WTC11 (cell line): Measurements from ENCODE around the gene CNN2. TPM values are rescaled to one million over a fixed set of nuclear protein-coding genes. Genes with fewer than 3 reads are reported as not detected.
A peak's percentile ranks its signal among the peaks of the same experiment; 100 is the strongest.

Experiments used
- ATAC-seq: fragments of 200-7000 bp; cut with Tn5 transposase; 2 replicates; pipeline ENCODE4 v1.10.0; 2021; ENCODE audit warnings: mild to moderate bottlenecking, moderate library complexity
- CTCF ChIA-PET: fragments of 300-600 bp; sonication (Branson Sonifier 250); formaldehyde crosslinking; loops from one replicate; lab custom pipeline; 2021; ENCODE audit warnings: antibody characterized with exemption; lab: Charles Lee
- POLR2A ChIA-PET: fragments of 350-600 bp; sonication (Branson Sonifier 250); formaldehyde crosslinking; loops from one replicate; lab custom pipeline; 2021; ENCODE audit warnings: antibody characterized with exemption; lab: Charles Lee
- DNase-seq: peaks from one replicate; pipeline ENCODE4 v3.0.0; 2021; ENCODE audit warnings: low spot score
- H3K27ac Mint-ChIP-seq: 2 replicates; pipeline ENCODE4 v1.8.0; 2021; ENCODE audit warnings: mixed read lengths
- H3K27me3 Mint-ChIP-seq: 2 replicates; pipeline ENCODE4 v1.8.0; 2021; ENCODE audit warnings: low read depth, mild to moderate bottlenecking, moderate library complexity, mixed read lengths
- H3K36me3 Mint-ChIP-seq: 2 replicates; pipeline ENCODE4 v1.8.0; 2021; ENCODE audit warnings: mixed read lengths
- H3K4me1 Mint-ChIP-seq: 2 replicates; pipeline ENCODE4 v1.8.0; 2022; ENCODE audit warnings: mixed read lengths
- H3K4me3 Mint-ChIP-seq: 2 replicates; pipeline ENCODE4 v1.8.0; 2021; ENCODE audit warnings: mild to moderate bottlenecking, moderate library complexity, mixed read lengths
- H3K9me3 Mint-ChIP-seq: 2 replicates; pipeline ENCODE4 v1.8.0; 2021; ENCODE audit warnings: mixed read lengths
- MLX ChIP-seq: sonication (generic); formaldehyde crosslinking; IDR thresholded peaks from 2 replicates; pipeline ENCODE4 v1.8.1; 2023; ENCODE audit warnings: mild to moderate bottlenecking, missing genetic modification reagents, moderate library complexity
- PRDM15 ChIP-seq: sonication (generic); formaldehyde crosslinking; IDR thresholded peaks from 2 replicates; pipeline ENCODE4 v1.8.0; 2022; ENCODE audit warnings: missing genetic modification reagents
- SP1 ChIP-seq: sonication (generic); formaldehyde crosslinking; conservative IDR thresholded peaks from 2 replicates; pipeline ENCODE4 v1.8.1; 2022; ENCODE audit warnings: missing genetic modification reagents
- STAT6 ChIP-seq: sonication (generic); formaldehyde crosslinking; conservative IDR thresholded peaks from 2 replicates; pipeline ENCODE4 v1.8.1; 2023; ENCODE audit warnings: mild to moderate bottlenecking, low read depth, missing genetic modification reagents, moderate library complexity
- TEAD1 ChIP-seq: sonication (generic); formaldehyde crosslinking; IDR thresholded peaks from 2 replicates; pipeline ENCODE4 v1.8.0; 2022; ENCODE audit warnings: mild to moderate bottlenecking, missing genetic modification reagents
- TP53 ChIP-seq: sonication (generic); formaldehyde crosslinking; IDR thresholded peaks from 2 replicates; pipeline ENCODE4 v1.8.1; 2023; ENCODE audit warnings: mild to moderate bottlenecking, missing genetic modification reagents
- ZNF219 ChIP-seq: sonication (generic); formaldehyde crosslinking; IDR thresholded peaks from 2 replicates; pipeline ENCODE4 v1.8.0; 2023; ENCODE audit warnings: missing genetic modification reagents, mild to moderate bottlenecking, borderline replicate concordance
- ZSCAN18 ChIP-seq: fragments of 250-450 bp; sonication (Bioruptor Pico); IDR thresholded peaks from 2 replicates; pipeline ENCODE4 v2.1.2; 2022; ENCODE audit warnings: mild to moderate bottlenecking, moderate library complexity
- total RNA-seq: library from RNA; stranded (reverse); gene quantifications from 3 replicates; pipeline ENCODE4 v1.2.3, GENCODE V29; 2021
- TF ChIP-seq, protein P1 (sequence below): sonication (generic); formaldehyde crosslinking; IDR thresholded peaks from 2 replicates; pipeline ENCODE4 v1.8.0; 2023; ENCODE audit warnings: missing genetic modification reagents

The CNN2 gene
- total RNA-seq, 1 experiment from 2014 or later = 390 TPM

- no peak for TF ChIP-seq MLX
Observed at GRCh38 chr19:1062387-1063029, 36.1 kb downstream of the CNN2 start (continued).

DNA sequence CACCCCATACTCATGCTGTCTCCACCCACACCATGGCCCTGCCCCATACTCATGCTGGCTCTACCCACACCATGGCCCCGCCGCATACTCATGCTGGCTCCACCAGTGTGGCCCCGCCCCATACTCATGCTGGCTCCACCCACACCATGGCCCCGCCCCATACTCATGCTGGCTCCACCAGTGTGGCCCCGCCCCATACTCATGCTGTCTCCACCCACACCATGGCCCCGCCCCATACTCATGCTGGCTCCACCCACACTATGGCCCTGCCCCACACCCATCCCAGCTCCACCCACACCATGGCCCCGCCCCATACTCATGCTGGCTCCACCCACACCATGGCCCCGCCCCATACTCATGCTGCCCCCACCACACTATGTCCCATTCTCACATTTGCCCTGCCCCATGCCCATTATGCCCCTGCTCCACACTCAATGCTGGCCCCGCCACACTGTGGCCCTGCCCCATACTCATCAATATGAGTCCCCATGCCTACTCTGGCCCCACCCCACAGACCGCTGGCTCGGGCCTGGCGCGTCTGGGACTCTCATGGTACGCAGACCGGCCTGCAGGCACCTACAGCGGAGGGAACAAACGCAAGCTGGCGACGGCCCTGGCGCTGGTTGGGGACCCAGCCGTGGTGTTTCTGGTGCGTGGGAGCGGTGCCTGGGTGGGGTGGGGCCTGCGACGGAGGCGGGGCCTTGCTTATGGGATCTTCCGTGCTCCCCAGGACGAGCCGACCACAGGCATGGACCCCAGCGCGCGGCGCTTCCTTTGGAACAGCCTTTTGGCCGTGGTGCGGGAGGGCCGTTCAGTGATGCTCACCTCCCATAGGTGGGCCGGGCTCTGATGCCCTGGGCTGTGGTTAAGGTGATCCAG lies 36.9 kb downstream of the CNN2 start:
- DNase-seq (peak; percentile 83), ATAC-seq (no peak)
- POLR2A ChIA-PET = interaction anchor here (1.9 to 2.1 kb wide), 2 partner anchors 36 to 206 kb away, joined by 6 to 9 read pairs; partner anchors contain the start of genes CIRBP and CNN2
- no peak for TF ChIP-seq ZSCAN18 (CRISPR knock-in tag)
- Mint-ChIP-seq H3K27ac (no peak overlapping the region; the same call in 1 of the 2 replicates), H3K9me3 (peaks cover 7% of the 10 kb centered on the region; the same call in 1 of the 2 replicates), H3K36me3 (peaks cover 11% of the 10 kb centered on the region), H3K4me1 (peaks cover 15% of the 10 kb centered on the region), H3K4me3 (peak overlapping the region; percentile 65), H3K27me3 (peaks cover 19% of the 10 kb centered on the region)
- CTCF ChIA-PET = interaction anchor here (1.2 to 7.5 kb wide), 4 partner anchors 18 to 151 kb away, joined by 4 to 109 read pairs (median 16); partner anchors contain the start of gene ABCA7

- H3K4me3 Mint-ChIP-seq = peak overlapping the region; percentile 65
- 0 out of 2 replicates have a peak, but pooled peaks cover 4% of the 10 kb centered on the region for H3K9me3 Mint-ChIP-seq
- DNase-seq (peak; percentile 74), ATAC-seq (peak; percentile 48)
- H3K27ac Mint-ChIP-seq = no peak overlapping the region; the same call in 1 of the 2 replicates
- TF ChIP-seq ZNF219 (CRISPR knock-in tag) = no peak
- POLR2A ChIA-PET = interaction anchor here (0.5 to 2.1 kb wide), 8 partner anchors 12 to 276 kb away, joined by 3 to 9 read pairs (median 4); partner anchors contain the start of genes CIRBP and CNN2
- CTCF ChIA-PET = interaction anchor here (0.6 to 7.5 kb wide), 29 partner anchors 8 to 205 kb away, joined by 3 to 109 read pairs (median 6); partner anchors contain the start of genes ABCA7, ATP5F1D, CIRBP and CNN2
- H3K27me3 Mint-ChIP-seq = peaks cover 26% of the 10 kb centered on the region
- H3K36me3 Mint-ChIP-seq = peaks cover 7% of the 10 kb centered on the region
- H3K4me1 Mint-ChIP-seq = peaks cover 17% of the 10 kb centered on the region
Observed at GRCh38 chr19:1063909-1064660, 37.7 kb downstream of the CNN2 start.

DNA sequence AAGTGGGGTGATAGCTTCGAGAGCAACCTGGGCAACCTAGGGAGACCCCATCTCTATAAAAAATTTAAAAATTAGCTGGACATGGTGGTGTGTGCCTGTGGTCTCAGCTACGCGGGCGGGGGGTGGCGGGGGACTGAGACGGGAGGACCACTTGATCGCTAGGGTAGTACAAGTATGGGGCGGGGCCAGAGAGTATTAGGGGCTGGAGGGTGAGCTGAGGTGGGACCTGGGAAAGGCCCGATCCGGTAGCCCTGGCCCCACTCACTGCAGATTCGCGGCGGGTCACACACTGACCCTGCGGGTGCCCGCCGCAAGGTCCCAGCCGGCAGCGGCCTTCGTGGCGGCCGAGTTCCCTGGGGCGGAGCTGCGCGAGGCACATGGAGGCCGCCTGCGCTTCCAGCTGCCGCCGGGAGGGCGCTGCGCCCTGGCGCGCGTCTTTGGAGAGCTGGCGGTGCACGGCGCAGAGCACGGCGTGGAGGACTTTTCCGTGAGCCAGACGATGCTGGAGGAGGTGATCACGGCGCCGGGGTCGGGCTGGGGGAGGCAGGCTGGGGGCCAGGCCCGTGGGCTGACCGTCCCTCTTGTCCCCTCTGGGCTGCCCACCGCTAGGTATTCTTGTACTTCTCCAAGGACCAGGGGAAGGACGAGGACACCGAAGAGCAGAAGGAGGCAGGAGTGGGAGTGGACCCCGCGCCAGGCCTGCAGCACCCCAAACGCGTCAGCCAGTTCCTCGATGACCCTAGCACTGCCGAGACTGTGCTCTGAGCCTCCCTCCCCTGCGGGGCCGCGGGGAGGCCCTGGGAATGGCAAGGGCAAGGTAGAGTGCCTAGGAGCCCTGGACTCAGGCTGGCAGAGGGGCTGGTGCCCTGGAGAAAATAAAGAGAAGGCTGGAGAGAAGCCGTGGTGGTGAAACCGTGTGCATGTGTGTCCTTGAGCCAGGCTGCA lies 38.5 kb downstream of the CNN2 start:
- H3K27ac Mint-ChIP-seq = no peak overlapping the region; the same call in 1 of the 2 replicates
- TF ChIP-seq PRDM15 (CRISPR knock-in tag) = no peak; the same call in 1 of the 2 replicates
- TF ChIP-seq SP1 = peak; percentile 77; the same call in 1 of the 2 replicates
- TF ChIP-seq TEAD1 (CRISPR knock-in tag) = peak; percentile 85
- TF ChIP-seq STAT6 (CRISPR knock-in tag) = peak; percentile 31; the same call in 1 of the 2 replicates
- peak; percentile 89 for TF ChIP-seq TP53 (CRISPR knock-in tag)
- TF ChIP-seq, protein P1, sequence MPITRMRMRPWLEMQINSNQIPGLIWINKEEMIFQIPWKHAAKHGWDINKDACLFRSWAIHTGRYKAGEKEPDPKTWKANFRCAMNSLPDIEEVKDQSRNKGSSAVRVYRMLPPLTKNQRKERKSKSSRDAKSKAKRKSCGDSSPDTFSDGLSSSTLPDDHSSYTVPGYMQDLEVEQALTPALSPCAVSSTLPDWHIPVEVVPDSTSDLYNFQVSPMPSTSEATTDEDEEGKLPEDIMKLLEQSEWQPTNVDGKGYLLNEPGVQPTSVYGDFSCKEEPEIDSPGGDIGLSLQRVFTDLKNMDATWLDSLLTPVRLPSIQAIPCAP (CRISPR knock-in tag) = peak; percentile 70; the same call in 1 of the 2 replicates

More for the DNA sequence above, 38.5 kb downstream of the CNN2 start:
- peaks cover 26% of the 10 kb centered on the region for H3K27me3 Mint-ChIP-seq
- H3K4me3 Mint-ChIP-seq = peak overlapping the region; percentile 65
- H3K36me3 Mint-ChIP-seq = no peaks in the 10 kb centered on the region
- ChIA-PET CTCF (interaction anchor here (0.6 to 7.5 kb wide), 30 partner anchors 9 to 204 kb away, joined by 3 to 109 read pairs (median 6); partner anchors contain the start of genes ABCA7, ATP5F1D, CIRBP and CNN2), POLR2A (interaction anchor here (0.5 to 2.1 kb wide), 12 partner anchors 11 to 275 kb away, joined by 3 to 9 read pairs (median 4); partner anchors contain the start of genes ABCA7, CIRBP and CNN2)
- no peaks in the 10 kb centered on the region for H3K9me3 Mint-ChIP-seq
- ATAC-seq = peak; percentile 61
- peak; percentile 80 for DNase-seq
- peaks cover 17% of the 10 kb centered on the region for H3K4me1 Mint-ChIP-seq
